ENCODE measurements around the gene AKR1B15. TPM values are rescaled to one million over a fixed set of nuclear protein-coding genes. Genes with fewer than 3 reads are reported as not detected.

AKR1B15 gene
- total RNA-seq, 1 experiment from 2014 or later, result not detected

DNA sequence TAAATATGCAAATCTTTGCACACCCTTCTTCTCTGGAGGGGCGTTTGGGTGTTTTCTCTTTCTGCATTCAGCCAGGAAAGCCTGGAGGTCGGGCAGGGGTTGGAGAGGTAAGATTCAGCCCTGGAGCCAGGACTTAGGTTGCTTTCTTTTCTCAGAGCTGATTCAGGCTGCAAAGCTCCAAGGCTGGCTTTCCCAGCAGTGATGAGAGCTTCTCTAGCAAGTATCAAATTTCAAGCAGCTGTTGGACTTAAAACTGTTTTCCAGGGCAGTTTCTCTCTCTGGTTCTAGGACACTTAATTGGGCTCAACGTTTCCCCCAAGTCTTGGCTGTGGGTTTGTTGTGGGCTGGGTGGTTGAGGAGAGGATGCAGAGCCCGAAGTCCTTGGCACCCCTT is 20.9 kb upstream of the AKR1B15 start:
- intact Hi-C loops (cut with micrococcal nuclease; ENCODE audit: unreplicated experiment), result no loop called here
- no TSS peak for BruUV-seq (replicated peaks)
- H3K4me3 ChIP-seq (ENCODE audit: low read depth, low read length, poor library complexity, severe bottlenecking), result no peak overlapping the region

GRCh38 chr7:134528749-134529148 is 20.2 kb upstream of the AKR1B15 start:
- intact Hi-C loops (cut with micrococcal nuclease; ENCODE audit: unreplicated experiment), result no loop called here
- Histone ChIP-seq H3K4me1 (ENCODE audit: insufficient read depth, low read length, poor library complexity, severe bottlenecking) (no peaks in the 10 kb centered on the region), H3K4me3 (ENCODE audit: low read depth, low read length, poor library complexity, severe bottlenecking) (no peak overlapping the region), H3K27ac (ENCODE audit: low read depth, low read length, poor library complexity, severe bottlenecking) (no peak overlapping the region), H3K9me3 (ENCODE audit: low read depth, low read length, poor library complexity, severe bottlenecking) (no peaks in the 10 kb centered on the region), H3K36me3 (ENCODE audit: insufficient read depth, low read length, poor library complexity, severe bottlenecking) (no peaks in the 10 kb centered on the region), H3K27me3 (replicated peaks; ENCODE audit: insufficient read depth, low read depth, low read length, poor library complexity) (no peaks in the 10 kb centered on the region)
- ChIA-PET CTCF (no interaction called here), POLR2A (ENCODE audit: low non-redundant PET) (no interaction called here)
- TF ChIP-seq CTCF (conservative IDR thresholded peaks at IDR 0.05; ENCODE audit: low read depth, low read length), result no peak
- no peak for TF ChIP-seq EZH2 (IDR thresholded peaks at IDR 0.05; ENCODE audit: borderline replicate concordance, low read depth, low read length, poor library complexity, severe bottlenecking)
- BruUV-seq (replicated peaks), result no TSS peak
- no peak for DNase-seq (ENCODE audit: low spot score)

More for the DNA sequence above, 20.9 kb upstream of the AKR1B15 start:
- ChIA-PET POLR2A (ENCODE audit: low non-redundant PET) (no interaction called here), CTCF (no interaction called here)
- no peaks in the 10 kb centered on the region for H3K36me3 ChIP-seq (ENCODE audit: insufficient read depth, low read length, poor library complexity, severe bottlenecking)
- no peak overlapping the region for H3K27ac ChIP-seq (ENCODE audit: low read depth, low read length, poor library complexity, severe bottlenecking)
- peak; percentile 15 for DNase-seq (ENCODE audit: low spot score)
- no peaks in the 10 kb centered on the region for H3K9me3 ChIP-seq (ENCODE audit: low read depth, low read length, poor library complexity, severe bottlenecking)
- H3K27me3 ChIP-seq (replicated peaks; ENCODE audit: insufficient read depth, low read depth, low read length, poor library complexity), result no peaks in the 10 kb centered on the region
- no peak for TF ChIP-seq EZH2 (IDR thresholded peaks at IDR 0.05; ENCODE audit: borderline replicate concordance, low read depth, low read length, poor library complexity, severe bottlenecking)
- no peak for TF ChIP-seq CTCF (conservative IDR thresholded peaks at IDR 0.05; ENCODE audit: low read depth, low read length)
- H3K4me1 ChIP-seq (ENCODE audit: insufficient read depth, low read length, poor library complexity, severe bottlenecking), result no peaks in the 10 kb centered on the region

GRCh38 chr7:134530460-134530859 is 18.4 kb upstream of the AKR1B15 start:
- CTCF ChIA-PET, result no interaction called here

More at GRCh38 chr7:134530460-134530859, 18.4 kb upstream of the AKR1B15 start:
- H3K4me1 ChIP-seq (ENCODE audit: insufficient read depth, low read length, poor library complexity, severe bottlenecking), result no peaks in the 10 kb centered on the region
- H3K36me3 ChIP-seq (ENCODE audit: insufficient read depth, low read length, poor library complexity, severe bottlenecking), result no peaks in the 10 kb centered on the region
- TF ChIP-seq CTCF (conservative IDR thresholded peaks at IDR 0.05; ENCODE audit: low read depth, low read length), result no peak
- no peak for TF ChIP-seq EZH2 (IDR thresholded peaks at IDR 0.05; ENCODE audit: borderline replicate concordance, low read depth, low read length, poor library complexity, severe bottlenecking)
- POLR2A ChIA-PET (ENCODE audit: low non-redundant PET), result no interaction called here
- intact Hi-C loops (cut with micrococcal nuclease; ENCODE audit: unreplicated experiment), result no loop called here
- no peak overlapping the region for H3K27ac ChIP-seq (ENCODE audit: low read depth, low read length, poor library complexity, severe bottlenecking)
- BruUV-seq (replicated peaks), result no TSS peak
- H3K27me3 ChIP-seq (replicated peaks; ENCODE audit: insufficient read depth, low read depth, low read length, poor library complexity), result no peaks in the 10 kb centered on the region
- no peak for DNase-seq (ENCODE audit: low spot score)
- H3K4me3 ChIP-seq (ENCODE audit: low read depth, low read length, poor library complexity, severe bottlenecking), result no peak overlapping the region
- no peaks in the 10 kb centered on the region for H3K9me3 ChIP-seq (ENCODE audit: low read depth, low read length, poor library complexity, severe bottlenecking)

Measured in A673 (cell line).